ENCODE data around the gene CTNND2.

CTNND2 gene

DNA sequence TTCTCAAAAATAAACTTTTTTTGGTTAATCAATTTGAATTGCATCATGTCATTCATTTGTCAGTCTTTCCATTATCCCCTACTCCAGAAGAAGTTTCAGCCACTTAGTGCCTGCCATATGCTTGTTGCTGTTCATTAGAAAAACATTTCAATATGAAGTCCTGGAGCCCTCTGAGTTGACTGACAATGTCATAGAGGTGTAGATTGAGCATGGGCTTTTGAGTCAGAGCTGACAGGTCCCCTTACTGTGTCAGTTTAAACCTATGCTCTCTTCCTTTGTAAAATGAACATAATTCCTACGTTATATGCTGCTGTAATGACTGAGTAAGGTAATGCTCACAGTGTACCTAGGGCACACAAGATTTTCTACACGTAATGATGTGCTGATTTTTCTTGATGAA is 114.0 kb downstream of the CTNND2 start:
- Histone ChIP-seq H2AFZ (ENCODE audit: low read length, unreplicated experiment) (no peak overlapping the region), H3K4me3 (ENCODE audit: low read depth, low read length) (no peak overlapping the region), H3K79me2 (ENCODE audit: control insufficient read depth, insufficient read depth, low read length, unreplicated experiment) (no peaks in the 10 kb centered on the region), H3K27ac (ENCODE audit: low read depth, low read length) (no peak overlapping the region), H3K4me1 (ENCODE audit: control insufficient read depth, insufficient read depth, low read length, unreplicated experiment) (no peaks in the 10 kb centered on the region), H3K36me3 (ENCODE audit: insufficient read depth, low read length) (no peaks in the 10 kb centered on the region), H3K27me3 (ENCODE audit: insufficient read depth, low read length) (no peaks in the 10 kb centered on the region)

DNA sequence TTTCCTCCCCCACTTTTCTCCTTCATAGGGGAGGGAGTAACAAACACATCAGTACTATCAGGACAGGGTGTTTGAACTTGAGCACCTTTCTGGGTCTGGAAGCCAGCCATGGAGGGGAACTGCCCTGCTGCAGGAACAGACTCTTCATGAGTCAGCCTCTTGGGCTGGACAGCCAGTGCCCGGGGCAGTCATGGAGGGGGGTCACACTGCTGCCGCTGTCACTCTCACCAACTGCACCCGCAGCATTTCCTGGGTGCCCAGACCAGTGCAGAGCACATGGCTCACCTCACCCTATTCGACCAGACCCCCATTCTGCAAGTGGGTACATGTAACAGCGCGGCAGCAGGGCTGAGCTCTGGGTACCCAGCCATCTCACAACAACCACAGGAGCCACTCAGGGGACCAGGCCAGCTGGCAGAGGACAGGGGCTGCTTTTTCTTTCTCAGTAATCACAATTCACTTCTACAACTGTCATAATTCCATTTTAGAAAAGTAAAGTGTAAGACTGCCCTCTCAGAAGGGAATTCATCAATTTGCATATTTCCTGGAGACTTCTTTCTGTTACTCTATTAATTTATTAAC is 118.4 kb downstream of the CTNND2 start:
- no peak overlapping the region for H3K27ac ChIP-seq (ENCODE audit: low read depth, low read length)
- no peaks in the 10 kb centered on the region for H3K36me3 ChIP-seq (ENCODE audit: insufficient read depth, low read length)
- H2AFZ ChIP-seq (ENCODE audit: low read length, unreplicated experiment) = no peak overlapping the region
- H3K4me1 ChIP-seq (ENCODE audit: control insufficient read depth, insufficient read depth, low read length, unreplicated experiment) = no peaks in the 10 kb centered on the region
- H3K4me3 ChIP-seq (ENCODE audit: low read depth, low read length) = no peak overlapping the region
- H3K79me2 ChIP-seq (ENCODE audit: control insufficient read depth, insufficient read depth, low read length, unreplicated experiment) = no peaks in the 10 kb centered on the region
- no peaks in the 10 kb centered on the region for H3K27me3 ChIP-seq (ENCODE audit: insufficient read depth, low read length)

DNA sequence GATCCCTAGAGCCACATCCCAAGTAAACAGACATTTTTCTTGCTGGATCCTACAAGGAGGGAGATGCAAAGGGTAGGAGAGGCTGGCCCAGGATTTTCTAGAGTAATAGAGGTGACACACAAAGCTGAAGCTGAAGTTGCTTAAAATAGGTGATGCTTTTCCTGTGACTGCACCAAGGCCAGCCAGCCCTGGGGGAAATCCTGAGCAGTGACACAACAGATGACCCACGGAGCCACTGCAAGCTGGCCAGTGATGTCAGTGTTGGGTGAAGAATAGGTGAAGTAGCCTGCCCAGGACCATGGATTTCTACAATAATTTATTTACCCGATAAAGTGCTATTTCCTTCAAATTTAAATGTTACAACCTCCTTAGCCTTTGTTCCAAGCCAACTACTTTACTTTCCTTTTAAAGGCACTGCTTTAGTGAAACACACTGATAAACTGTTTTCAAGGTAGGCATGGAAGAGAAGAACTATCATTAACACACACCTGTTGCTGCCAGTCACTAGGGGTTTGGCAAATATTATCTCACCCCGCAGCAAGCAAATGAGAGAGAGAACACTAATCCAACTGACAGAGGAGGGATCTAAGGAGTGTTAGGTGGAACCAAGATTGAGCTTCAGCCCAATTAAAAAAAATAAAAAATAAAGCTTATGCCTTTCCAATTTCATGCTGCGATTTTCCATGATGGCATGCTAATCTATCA is 123.5 kb downstream of the CTNND2 start:
- H3K4me3 ChIP-seq (ENCODE audit: low read depth, low read length) = no peak overlapping the region
- no peaks in the 10 kb centered on the region for H3K36me3 ChIP-seq (ENCODE audit: insufficient read depth, low read length)
- H3K27ac ChIP-seq (ENCODE audit: low read depth, low read length) = no peak overlapping the region
- H3K79me2 ChIP-seq (ENCODE audit: control insufficient read depth, insufficient read depth, low read length, unreplicated experiment) = no peaks in the 10 kb centered on the region
- H3K4me1 ChIP-seq (ENCODE audit: control insufficient read depth, insufficient read depth, low read length, unreplicated experiment) = no peaks in the 10 kb centered on the region
- H3K27me3 ChIP-seq (ENCODE audit: insufficient read depth, low read length) = no peaks in the 10 kb centered on the region
- no peak overlapping the region for H2AFZ ChIP-seq (ENCODE audit: low read length, unreplicated experiment)

DNA sequence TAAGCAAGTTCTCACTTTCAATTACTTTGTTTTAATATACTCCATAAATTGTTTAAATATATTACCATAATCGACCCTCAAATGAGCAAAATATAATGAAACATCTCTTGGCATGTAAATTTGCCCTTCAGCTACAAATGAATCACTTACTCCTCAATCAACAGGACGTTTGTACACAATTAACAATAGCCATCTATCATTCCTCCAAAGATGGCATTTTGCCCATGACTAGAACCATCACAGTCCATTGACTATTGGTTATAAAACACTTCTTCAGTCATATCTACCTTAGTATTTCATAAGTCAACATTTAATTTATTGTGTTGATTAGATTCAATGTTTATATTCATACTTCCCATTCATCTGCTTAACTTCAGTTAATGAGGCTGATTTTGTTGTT is 127.2 kb downstream of the CTNND2 start:
- Histone ChIP-seq H3K36me3 (ENCODE audit: insufficient read depth, low read length) (no peaks in the 10 kb centered on the region), H3K79me2 (ENCODE audit: control insufficient read depth, insufficient read depth, low read length, unreplicated experiment) (no peaks in the 10 kb centered on the region), H3K4me1 (ENCODE audit: control insufficient read depth, insufficient read depth, low read length, unreplicated experiment) (no peaks in the 10 kb centered on the region), H3K27me3 (ENCODE audit: insufficient read depth, low read length) (no peaks in the 10 kb centered on the region), H3K4me3 (ENCODE audit: low read depth, low read length) (no peak overlapping the region), H2AFZ (ENCODE audit: low read length, unreplicated experiment) (no peak overlapping the region), H3K27ac (ENCODE audit: low read depth, low read length) (no peak overlapping the region)

DNA sequence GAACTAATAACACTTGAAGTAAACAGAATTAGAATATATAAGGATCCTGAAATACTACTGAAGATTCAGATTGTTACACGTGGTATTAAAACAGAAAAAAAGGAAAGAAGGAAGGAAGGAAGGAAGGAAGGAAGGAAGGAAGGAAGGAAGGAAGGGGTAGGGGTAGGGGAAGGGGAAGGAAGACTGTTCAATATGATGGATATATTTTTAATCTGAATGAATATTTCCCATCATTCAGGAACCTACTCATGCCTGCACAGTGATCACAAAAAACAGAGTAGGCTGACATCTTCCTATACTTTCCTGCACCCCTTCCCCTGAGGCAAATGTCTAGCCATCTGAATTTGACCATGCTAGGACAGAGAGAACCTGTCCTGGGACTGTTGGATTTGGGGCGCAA is 133.9 kb downstream of the CTNND2 start:
- no peaks in the 10 kb centered on the region for H3K27me3 ChIP-seq (ENCODE audit: insufficient read depth, low read length)
- no peak overlapping the region for H3K4me3 ChIP-seq (ENCODE audit: low read depth, low read length)
- no peak overlapping the region for H2AFZ ChIP-seq (ENCODE audit: low read length, unreplicated experiment)
- no peak overlapping the region for H3K27ac ChIP-seq (ENCODE audit: low read depth, low read length)
- H3K79me2 ChIP-seq (ENCODE audit: control insufficient read depth, insufficient read depth, low read length, unreplicated experiment) = no peaks in the 10 kb centered on the region
- H3K36me3 ChIP-seq (ENCODE audit: insufficient read depth, low read length) = no peaks in the 10 kb centered on the region
- H3K4me1 ChIP-seq (ENCODE audit: control insufficient read depth, insufficient read depth, low read length, unreplicated experiment) = no peaks in the 10 kb centered on the region

DNA sequence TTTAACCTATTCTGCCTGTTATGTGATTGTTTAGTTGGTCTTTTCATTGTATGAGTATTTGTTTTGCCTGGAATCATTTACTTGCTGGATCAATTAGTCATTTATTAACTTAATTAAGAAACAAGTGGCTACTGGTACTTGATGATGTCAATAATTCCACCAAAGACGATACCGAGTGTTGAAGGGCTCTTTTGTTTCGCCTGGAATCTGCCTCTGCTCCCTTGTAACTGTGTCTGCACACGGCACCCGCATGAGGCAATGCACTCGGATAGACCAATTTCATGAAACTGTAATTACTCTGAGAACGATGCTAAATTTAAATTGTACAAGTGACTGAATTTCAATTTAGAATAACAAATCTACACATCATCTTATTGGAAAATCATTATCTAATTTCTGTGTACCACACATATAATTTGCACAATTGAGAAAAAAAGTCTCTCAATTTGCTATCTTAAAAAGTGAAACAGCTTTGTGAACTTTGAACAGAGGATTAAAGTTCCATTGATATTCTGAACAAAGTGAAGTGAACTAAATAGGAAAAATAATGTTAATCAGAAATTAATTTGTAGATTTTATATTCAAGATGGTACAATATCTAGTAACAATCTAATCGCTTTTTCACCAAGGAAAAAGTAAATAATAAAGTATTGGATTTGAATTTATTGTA is 143.2 kb downstream of the CTNND2 start:
- H3K4me1 ChIP-seq (ENCODE audit: control insufficient read depth, insufficient read depth, low read length, unreplicated experiment) = no peaks in the 10 kb centered on the region
- H3K4me3 ChIP-seq (ENCODE audit: low read depth, low read length) = no peak overlapping the region
- no peaks in the 10 kb centered on the region for H3K36me3 ChIP-seq (ENCODE audit: insufficient read depth, low read length)
- no peaks in the 10 kb centered on the region for H3K79me2 ChIP-seq (ENCODE audit: control insufficient read depth, insufficient read depth, low read length, unreplicated experiment)
- H3K27ac ChIP-seq (ENCODE audit: low read depth, low read length) = no peak overlapping the region
- H2AFZ ChIP-seq (ENCODE audit: low read length, unreplicated experiment) = no peak overlapping the region
- no peaks in the 10 kb centered on the region for H3K27me3 ChIP-seq (ENCODE audit: insufficient read depth, low read length)

DNA sequence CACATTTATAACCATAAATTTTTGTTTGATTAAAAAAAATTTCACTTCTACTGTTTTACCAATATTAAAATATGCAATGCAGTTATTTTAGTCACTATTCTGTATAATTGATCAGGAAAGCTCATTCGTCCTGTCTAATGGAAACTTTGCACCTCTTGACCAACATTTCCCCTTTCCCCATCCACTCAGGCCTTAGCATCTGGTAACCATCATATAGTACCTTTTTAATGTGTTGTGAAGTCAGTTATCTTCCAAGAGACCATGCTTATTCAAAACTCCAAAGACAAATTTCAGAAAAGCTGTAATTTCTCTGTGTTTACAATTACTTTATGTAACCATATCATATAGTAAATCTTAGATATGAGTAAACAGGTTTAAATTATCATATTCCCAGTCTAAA is 145.9 kb downstream of the CTNND2 start:
- no peak overlapping the region for H3K4me3 ChIP-seq (ENCODE audit: low read depth, low read length)
- no peaks in the 10 kb centered on the region for H3K4me1 ChIP-seq (ENCODE audit: control insufficient read depth, insufficient read depth, low read length, unreplicated experiment)
- no peaks in the 10 kb centered on the region for H3K27me3 ChIP-seq (ENCODE audit: insufficient read depth, low read length)
- H2AFZ ChIP-seq (ENCODE audit: low read length, unreplicated experiment) = no peak overlapping the region
- H3K79me2 ChIP-seq (ENCODE audit: control insufficient read depth, insufficient read depth, low read length, unreplicated experiment) = no peaks in the 10 kb centered on the region
- no peaks in the 10 kb centered on the region for H3K36me3 ChIP-seq (ENCODE audit: insufficient read depth, low read length)
- no peak overlapping the region for H3K27ac ChIP-seq (ENCODE audit: low read depth, low read length)

DNA sequence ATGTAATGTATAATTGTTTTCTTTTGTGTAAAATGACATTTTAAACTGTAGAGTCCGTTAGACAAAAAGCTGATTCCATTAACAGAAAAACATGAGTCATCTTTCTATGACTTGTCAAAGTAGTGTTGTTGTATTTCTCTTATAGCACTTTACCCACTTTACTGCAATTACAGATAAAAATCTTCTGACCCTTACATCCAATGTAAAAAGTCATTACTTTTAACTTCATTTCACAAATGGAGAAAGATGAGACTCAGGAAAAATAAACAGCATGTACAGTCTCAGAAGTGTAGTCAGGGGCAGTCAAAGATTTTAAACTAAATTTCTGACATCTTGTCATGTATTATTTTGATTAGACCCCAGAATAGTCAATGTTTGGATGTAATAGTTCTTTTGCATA is 146.6 kb downstream of the CTNND2 start:
- Histone ChIP-seq H3K4me1 (ENCODE audit: control insufficient read depth, insufficient read depth, low read length, unreplicated experiment) (no peaks in the 10 kb centered on the region), H2AFZ (ENCODE audit: low read length, unreplicated experiment) (no peak overlapping the region), H3K36me3 (ENCODE audit: insufficient read depth, low read length) (no peaks in the 10 kb centered on the region), H3K27me3 (ENCODE audit: insufficient read depth, low read length) (no peaks in the 10 kb centered on the region), H3K79me2 (ENCODE audit: control insufficient read depth, insufficient read depth, low read length, unreplicated experiment) (no peaks in the 10 kb centered on the region), H3K27ac (ENCODE audit: low read depth, low read length) (no peak overlapping the region), H3K4me3 (ENCODE audit: low read depth, low read length) (no peak overlapping the region)

DNA sequence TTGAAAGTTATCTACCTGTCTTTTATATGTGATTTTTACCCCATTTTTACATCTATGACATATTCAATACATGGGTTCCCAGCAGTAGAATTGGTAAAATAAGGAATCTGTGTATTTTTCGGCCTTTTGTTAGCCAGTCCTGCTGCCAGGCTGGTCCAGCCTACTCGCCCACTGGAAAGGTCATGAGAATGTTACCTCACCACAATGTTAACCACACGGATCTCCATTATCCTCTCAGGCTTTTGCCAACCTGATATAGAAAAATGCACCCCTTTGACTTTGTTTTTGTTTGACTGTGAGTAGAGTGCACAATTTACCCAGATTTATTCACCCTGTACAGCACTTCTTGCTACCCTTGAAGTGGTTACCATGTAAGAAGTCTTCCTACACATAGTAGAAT is 167.2 kb downstream of the CTNND2 start:
- Histone ChIP-seq H3K27me3 (ENCODE audit: insufficient read depth, low read length) (no peaks in the 10 kb centered on the region), H3K4me1 (ENCODE audit: control insufficient read depth, insufficient read depth, low read length, unreplicated experiment) (no peaks in the 10 kb centered on the region), H3K4me3 (ENCODE audit: low read depth, low read length) (no peak overlapping the region), H2AFZ (ENCODE audit: low read length, unreplicated experiment) (no peak overlapping the region), H3K27ac (ENCODE audit: low read depth, low read length) (no peak overlapping the region), H3K79me2 (ENCODE audit: control insufficient read depth, insufficient read depth, low read length, unreplicated experiment) (no peaks in the 10 kb centered on the region), H3K36me3 (ENCODE audit: insufficient read depth, low read length) (no peaks in the 10 kb centered on the region)

DNA sequence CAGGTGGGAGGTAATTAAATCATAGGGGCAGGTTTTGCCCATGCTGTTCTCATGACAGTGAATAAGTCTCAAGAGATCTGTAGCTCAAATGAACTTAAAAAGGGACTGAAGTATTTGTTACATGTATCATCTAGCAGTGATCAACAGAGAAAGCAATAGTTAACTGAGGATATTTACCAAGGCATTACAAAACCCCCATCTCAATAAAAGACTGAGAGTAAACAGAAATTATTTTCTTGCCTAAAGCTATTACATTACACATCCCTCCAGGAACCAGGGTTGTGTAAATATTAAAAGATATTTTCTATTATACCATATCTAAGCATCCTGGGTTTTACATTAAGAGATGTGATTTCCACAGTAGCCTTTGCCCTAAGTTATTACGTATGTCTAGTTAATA is 169.9 kb downstream of the CTNND2 start:
- H3K36me3 ChIP-seq (ENCODE audit: insufficient read depth, low read length) = no peaks in the 10 kb centered on the region
- H3K4me1 ChIP-seq (ENCODE audit: control insufficient read depth, insufficient read depth, low read length, unreplicated experiment) = no peaks in the 10 kb centered on the region
- no peak overlapping the region for H3K4me3 ChIP-seq (ENCODE audit: low read depth, low read length)
- H2AFZ ChIP-seq (ENCODE audit: low read length, unreplicated experiment) = no peak overlapping the region
- no peaks in the 10 kb centered on the region for H3K27me3 ChIP-seq (ENCODE audit: insufficient read depth, low read length)
- H3K79me2 ChIP-seq (ENCODE audit: control insufficient read depth, insufficient read depth, low read length, unreplicated experiment) = no peaks in the 10 kb centered on the region
- no peak overlapping the region for H3K27ac ChIP-seq (ENCODE audit: low read depth, low read length)

DNA sequence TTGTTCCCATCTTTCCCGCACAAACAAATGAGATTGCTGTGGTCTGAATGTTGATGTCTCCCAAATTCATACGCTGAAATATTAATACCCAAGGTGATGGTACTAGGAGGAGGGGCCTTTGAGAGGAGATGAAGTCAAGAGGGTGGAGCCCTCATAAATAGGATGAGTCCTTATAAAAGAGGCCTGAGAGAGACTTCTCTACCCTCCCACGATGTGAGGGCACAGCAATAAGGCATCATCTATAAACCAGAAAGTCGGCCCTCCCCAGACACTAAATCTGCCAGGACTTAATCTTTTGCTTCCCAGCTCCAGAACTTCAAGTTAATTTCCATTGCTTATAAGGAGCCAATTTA is 170.4 kb downstream of the CTNND2 start:
- Histone ChIP-seq H3K4me1 (ENCODE audit: control insufficient read depth, insufficient read depth, low read length, unreplicated experiment) (no peaks in the 10 kb centered on the region), H3K27me3 (ENCODE audit: insufficient read depth, low read length) (no peaks in the 10 kb centered on the region), H2AFZ (ENCODE audit: low read length, unreplicated experiment) (no peak overlapping the region), H3K27ac (ENCODE audit: low read depth, low read length) (no peak overlapping the region), H3K79me2 (ENCODE audit: control insufficient read depth, insufficient read depth, low read length, unreplicated experiment) (no peaks in the 10 kb centered on the region), H3K4me3 (ENCODE audit: low read depth, low read length) (no peak overlapping the region), H3K36me3 (ENCODE audit: insufficient read depth, low read length) (no peaks in the 10 kb centered on the region)
